Stimulated activated naive CD8-positive, alpha-beta T cell treated with anti-CD3 and anti-CD28 coated beads, Interleukin-15, amount 100 ng/mL, for 72 hours (primary cell): ENCODE measurements around the gene HPX.

Experiments
- ATAC-seq: fragments of 150-1000 bp; cut with Tn5 transposase; 2 replicates; pipeline ENCODE4 v1.10.0; 2021; ENCODE audit warnings: mild to moderate bottlenecking, moderate library complexity
- DNase-seq, 2 donors: peaks; one replicate each; pipeline ENCODE4 v3.0.0; 2021 to 2022
- H3K27ac Mint-ChIP-seq, 2 donors: one replicate each; pipeline ENCODE4 v1.8.0; 2022; ENCODE audit warnings: mild to moderate bottlenecking in 2 of 2, mixed read lengths in 2 of 2, moderate library complexity in 2 of 2
- H3K27me3 Mint-ChIP-seq: one replicate; pipeline ENCODE4 v1.8.0; 2022; ENCODE audit warnings: mixed read lengths
- H3K4me1 Mint-ChIP-seq: one replicate; pipeline ENCODE4 v1.8.0; 2022; ENCODE audit warnings: mild to moderate bottlenecking, mixed read lengths
- H3K4me3 Mint-ChIP-seq, 2 donors: one replicate each; pipeline ENCODE4 v1.8.0; 2022; ENCODE audit warnings: mild to moderate bottlenecking in 2 of 2, mixed read lengths in 2 of 2, moderate library complexity in 1 of 2
- H3K9me3 Mint-ChIP-seq, 2 donors: one replicate each; pipeline ENCODE4 v1.8.0; 2022; ENCODE audit warnings: mixed read lengths in 2 of 2

The HPX gene

GRCh38 chr11:6442441-6442840 lies 1.7 kb upstream of the HPX start:
- DNase-seq (no peak), ATAC-seq (no peak)
- Mint-ChIP-seq H3K27me3 (no peaks in the 10 kb centered on the region), H3K9me3 (no peaks in the 10 kb centered on the region), H3K4me1 (no peaks in the 10 kb centered on the region), H3K4me3 (no peak overlapping the region), H3K27ac (no peak overlapping the region)

- ATAC-seq: no peak
- H3K27me3 Mint-ChIP-seq: no peaks in the 10 kb centered on the region
- no peak overlapping the region for H3K4me3 Mint-ChIP-seq
- DNase-seq: peak in 1 of 2 donors; percentile 21
- no peak overlapping the region for H3K27ac Mint-ChIP-seq
- no peaks in the 10 kb centered on the region for H3K9me3 Mint-ChIP-seq
- no peaks in the 10 kb centered on the region for H3K4me1 Mint-ChIP-seq
Measured at GRCh38 chr11:6438979-6439571, 1.7 kb downstream of the HPX start.

- Mint-ChIP-seq H3K4me1 (no peaks in the 10 kb centered on the region), H3K27me3 (no peaks in the 10 kb centered on the region), H3K27ac (no peak overlapping the region), H3K4me3 (no peak overlapping the region), H3K9me3 (no peaks in the 10 kb centered on the region)
- DNase-seq (no peak), ATAC-seq (peak; percentile 75)
Measured at GRCh38 chr11:6437993-6438392, 2.8 kb downstream of the HPX start.

- Mint-ChIP-seq H3K27ac (no peak overlapping the region), H3K9me3 (no peaks in the 10 kb centered on the region), H3K27me3 (no peaks in the 10 kb centered on the region), H3K4me1 (no peaks in the 10 kb centered on the region), H3K4me3 (no peak overlapping the region)
- DNase-seq (no peak), ATAC-seq (no peak)
Measured at GRCh38 chr11:6437423-6437822, 3.4 kb downstream of the HPX start.

- no peaks in the 10 kb centered on the region for H3K27me3 Mint-ChIP-seq
- H3K27ac Mint-ChIP-seq: peak overlapping the region in 1 of 2 donors; percentile 36
- no peak overlapping the region for H3K4me3 Mint-ChIP-seq
- no peaks in the 10 kb centered on the region for H3K4me1 Mint-ChIP-seq
- H3K9me3 Mint-ChIP-seq: no peaks in the 10 kb centered on the region
- no peak for ATAC-seq
- DNase-seq: no peak
Measured at GRCh38 chr11:6433998-6434660, 6.7 kb downstream of the HPX start.

DNA sequence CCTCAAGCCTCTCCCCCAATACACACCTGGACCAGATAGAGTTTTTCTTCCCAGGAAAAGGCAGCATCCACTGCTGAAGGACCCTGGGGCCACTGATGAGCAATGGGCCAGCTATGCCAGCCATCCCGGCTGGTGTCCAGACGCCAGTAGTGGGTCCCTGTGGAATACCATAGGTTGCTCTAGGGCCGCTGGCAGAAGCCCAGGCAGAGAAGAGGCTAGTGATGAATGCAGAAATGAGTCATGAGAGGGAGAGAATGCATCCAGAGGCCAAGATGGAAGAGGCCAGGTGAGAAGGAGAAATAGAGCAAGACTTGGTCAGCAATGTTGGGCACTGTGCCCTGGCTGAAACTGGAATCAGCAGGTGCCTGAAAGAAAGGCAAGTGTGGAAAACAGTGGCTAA lies 8.9 kb downstream of the HPX start:
- DNase-seq (no peak), ATAC-seq (no peak)
- Mint-ChIP-seq H3K9me3 (no peaks in the 10 kb centered on the region), H3K27ac (no peak overlapping the region), H3K4me3 (no peak overlapping the region), H3K27me3 (no peaks in the 10 kb centered on the region), H3K4me1 (no peaks in the 10 kb centered on the region)

- DNase-seq: no peak
- Mint-ChIP-seq H3K4me3 (no peak overlapping the region), H3K4me1 (no peaks in the 10 kb centered on the region), H3K9me3 (no peaks in the 10 kb centered on the region), H3K27me3 (peaks cover 9% of the 10 kb centered on the region), H3K27ac (no peak overlapping the region)
- no peak for ATAC-seq
Measured at GRCh38 chr11:6427516-6427915, 13.3 kb downstream of the HPX start.

DNA sequence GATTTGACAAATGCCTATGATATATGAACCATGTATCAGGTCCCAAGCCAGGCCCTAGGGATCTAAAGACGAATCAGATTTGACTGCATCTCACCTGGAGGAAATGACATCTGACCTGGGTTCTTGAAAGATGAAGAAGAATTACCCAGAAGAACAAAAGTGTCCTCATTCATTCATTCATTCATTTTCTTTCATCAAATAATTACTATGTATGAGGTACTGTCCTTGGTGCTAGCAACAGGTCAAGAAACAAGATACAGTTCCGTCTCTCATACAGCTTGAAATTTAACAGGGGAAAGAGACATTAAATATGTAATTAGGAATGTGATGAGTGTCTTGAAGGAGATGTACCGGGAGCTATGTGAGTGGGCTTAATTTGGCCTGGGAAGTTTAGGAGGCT lies 20.1 kb downstream of the HPX start:
- no peak for DNase-seq
- H3K27me3 Mint-ChIP-seq: peaks cover 17% of the 10 kb centered on the region
- H3K4me1 Mint-ChIP-seq: no peaks in the 10 kb centered on the region
- H3K9me3 Mint-ChIP-seq: no peaks in the 10 kb centered on the region
- ATAC-seq: no peak
- H3K4me3 Mint-ChIP-seq: no peak overlapping the region
- no peak overlapping the region for H3K27ac Mint-ChIP-seq

DNA sequence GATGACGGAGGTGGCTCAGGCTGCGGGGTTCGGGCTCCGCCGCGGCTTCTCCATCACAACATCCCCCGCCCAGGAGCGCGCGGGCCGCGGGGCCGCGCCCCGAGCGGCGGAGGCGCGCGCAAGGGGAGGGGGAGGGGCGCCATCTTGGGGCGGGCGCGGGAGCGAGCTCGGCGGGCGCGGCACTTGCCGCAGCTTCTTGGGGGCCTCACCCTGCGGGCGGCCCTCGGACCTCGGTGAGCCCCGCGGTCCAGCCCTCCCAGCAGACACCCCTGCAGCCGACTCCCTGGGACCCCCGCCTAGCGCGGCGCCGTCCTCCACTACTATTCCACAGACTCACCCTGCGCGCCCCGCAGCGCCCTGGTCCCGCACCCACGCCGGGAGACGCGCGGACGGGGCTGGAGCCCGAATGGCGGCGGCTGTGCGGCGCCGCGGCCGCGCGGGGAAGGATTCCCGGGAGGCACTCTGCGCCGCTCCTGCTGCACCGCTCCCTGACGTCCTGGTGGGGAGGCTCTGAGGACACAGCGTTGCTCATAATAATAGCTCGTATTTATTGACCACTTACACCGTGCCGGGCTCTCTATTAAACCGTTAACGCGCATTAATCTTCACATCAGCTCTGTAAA lies 21.7 kb downstream of the HPX start, which contains the start of gene APBB1:
Gene APBB1 (minus strand): TSS at position 86 of the 623 bp plus-strand sequence. CDS start 7,747 bp downstream, outside the sequence.
- peak within 1 kb of the TSS; percentile 3 to 69 for H3K27ac Mint-ChIP-seq
- no peaks in the 10 kb centered on the region for H3K9me3 Mint-ChIP-seq
- peak; percentile 62 for ATAC-seq

DNA sequence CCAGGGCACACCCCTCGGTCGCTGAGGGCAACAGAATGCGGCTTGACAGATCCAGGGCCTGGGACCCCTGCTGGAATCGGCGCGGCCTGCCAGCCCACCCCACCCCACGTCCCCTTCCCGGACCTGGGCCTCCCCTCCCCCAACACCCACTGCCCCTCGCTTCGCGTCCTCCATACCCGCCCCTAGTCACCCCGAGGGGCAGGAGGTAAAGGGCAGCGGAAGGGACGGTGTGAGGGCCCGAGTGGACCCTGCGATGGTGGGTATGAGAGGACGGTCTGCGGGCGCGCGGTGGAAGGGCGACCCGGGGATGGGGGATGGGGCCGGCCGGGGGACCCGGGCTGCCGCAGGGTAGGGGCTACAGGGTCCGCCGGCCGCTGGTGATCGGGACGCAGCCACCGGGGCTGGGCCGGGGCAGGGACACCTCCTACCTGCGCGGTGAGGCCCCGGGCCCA lies 22.2 kb downstream of the HPX start:
- ATAC-seq: peak; percentile 3
- H3K9me3 Mint-ChIP-seq: no peaks in the 10 kb centered on the region
- DNase-seq: no peak
- H3K27me3 Mint-ChIP-seq: peaks cover 13% of the 10 kb centered on the region
- H3K4me3 Mint-ChIP-seq: no peak overlapping the region
- H3K4me1 Mint-ChIP-seq: no peaks in the 10 kb centered on the region
- no peak overlapping the region for H3K27ac Mint-ChIP-seq

More for the DNA sequence above, 21.7 kb downstream of the HPX start, which contains the start of gene APBB1:
- DNase-seq: peak; percentile 66 to 69
- Mint-ChIP-seq H3K4me3 (peak within 1 kb of the TSS; percentile 72 to 79), H3K27me3 (peaks cover 17% of the 10 kb centered on the region), H3K4me1 (no peaks in the 10 kb centered on the region)

DNA sequence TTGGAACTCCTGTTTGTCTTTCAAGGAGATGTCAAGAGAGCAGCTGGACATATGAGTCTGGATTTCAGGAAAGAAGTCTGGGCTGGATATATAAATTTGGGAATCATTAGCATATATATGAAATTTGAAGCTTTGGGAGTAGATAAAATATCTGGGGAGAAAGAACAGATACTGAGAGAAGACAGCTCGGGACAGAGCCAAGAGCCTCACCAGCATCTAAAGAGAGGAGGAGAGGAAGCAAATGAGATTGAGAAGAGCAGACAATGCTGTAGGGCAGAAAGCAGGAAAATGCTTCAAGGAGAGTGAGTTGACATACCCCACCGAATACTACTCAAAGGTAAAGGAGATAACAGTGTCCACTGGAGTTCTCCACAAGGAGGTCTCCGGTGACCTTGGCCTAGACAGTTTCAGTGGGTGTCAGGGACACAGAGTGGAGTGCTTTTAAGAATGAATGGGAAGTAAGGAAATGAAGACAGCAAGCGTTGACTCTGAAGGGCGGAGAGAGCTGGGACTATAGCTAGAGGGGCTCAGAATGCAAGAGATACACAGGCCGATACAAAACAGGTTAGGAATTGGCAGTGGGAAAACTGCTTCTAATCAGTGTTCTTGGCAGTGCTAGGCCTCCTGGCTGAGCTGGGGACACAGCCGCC lies 22.8 kb downstream of the HPX start:
- no peaks in the 10 kb centered on the region for H3K4me1 Mint-ChIP-seq
- H3K27me3 Mint-ChIP-seq: peaks cover 8% of the 10 kb centered on the region
- H3K27ac Mint-ChIP-seq: no peak overlapping the region
- ATAC-seq (no peak), DNase-seq (no peak)
- H3K4me3 Mint-ChIP-seq: no peak overlapping the region
- no peaks in the 10 kb centered on the region for H3K9me3 Mint-ChIP-seq

- Mint-ChIP-seq H3K27me3 (no peaks in the 10 kb centered on the region), H3K4me3 (no peak overlapping the region), H3K27ac (no peak overlapping the region), H3K4me1 (peaks cover 12% of the 10 kb centered on the region), H3K9me3 (no peaks in the 10 kb centered on the region)
- DNase-seq: no peak
- ATAC-seq: no peak
Measured at GRCh38 chr11:6415797-6416196, 25.0 kb downstream of the HPX start.

GRCh38 chr11:6414874-6415328 lies 25.9 kb downstream of the HPX start:
- Mint-ChIP-seq H3K4me1 (peaks cover 16% of the 10 kb centered on the region), H3K4me3 (no peak overlapping the region), H3K27ac (no peak overlapping the region), H3K9me3 (no peaks in the 10 kb centered on the region), H3K27me3 (no peaks in the 10 kb centered on the region)
- ATAC-seq (peak; percentile 55), DNase-seq (peak in 1 of 2 donors; percentile 62)

GRCh38 chr11:6413791-6414201 lies 27.0 kb downstream of the HPX start:
- no peak overlapping the region for H3K27ac Mint-ChIP-seq
- H3K27me3 Mint-ChIP-seq: no peaks in the 10 kb centered on the region
- H3K4me3 Mint-ChIP-seq: no peak overlapping the region
- H3K9me3 Mint-ChIP-seq: no peaks in the 10 kb centered on the region
- peaks cover 25% of the 10 kb centered on the region for H3K4me1 Mint-ChIP-seq
- peak; percentile 82 for ATAC-seq
- peak; percentile 61 to 73 for DNase-seq

DNA sequence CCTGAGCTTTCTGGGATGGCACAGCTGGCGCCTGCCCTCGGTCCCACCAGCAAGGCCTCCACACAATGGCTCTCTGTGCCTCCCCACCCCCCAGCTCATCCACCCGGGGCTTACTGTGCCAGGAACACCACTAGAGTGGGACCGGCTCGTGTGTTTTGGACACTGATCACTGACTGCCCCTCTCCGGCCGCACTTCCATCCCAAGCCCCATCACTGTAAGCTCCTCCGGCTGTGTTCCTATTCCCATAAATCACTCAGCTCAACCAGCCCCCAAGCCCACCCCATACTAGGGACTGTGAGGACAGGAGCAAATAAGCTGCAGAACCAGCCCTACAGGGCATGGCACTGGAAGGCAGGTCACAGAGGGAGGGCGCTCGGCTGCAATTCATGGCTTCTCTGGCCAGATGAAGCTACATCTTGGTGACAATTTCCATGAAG lies 29.2 kb downstream of the HPX start:
- no peak overlapping the region for H3K27ac Mint-ChIP-seq
- H3K4me3 Mint-ChIP-seq: no peak overlapping the region
- H3K4me1 Mint-ChIP-seq: peaks cover 42% of the 10 kb centered on the region

More for the DNA sequence above, 29.2 kb downstream of the HPX start:
- H3K27me3 Mint-ChIP-seq: no peaks in the 10 kb centered on the region
- H3K9me3 Mint-ChIP-seq: no peaks in the 10 kb centered on the region
- ATAC-seq: no peak
- no peak for DNase-seq
